ENCODE measurements around the gene GLOD4.

- TF ChIP-seq CTCF (IDR thresholded peaks at IDR 0.05) (no peak), POLR2A (IDR thresholded peaks at IDR 0.05) (no peak)
Observed at GRCh38 chr17:812638-813204, 30.6 kb upstream of the GLOD4 start.
